Activated CD4-positive, alpha-beta T cell treated with anti-CD3 and anti-CD28 coated beads, Interleukin-2, amount 50 U/mL, for 24 hours (primary cell): ENCODE results near the gene ETFBKMT.
"Not testable (repeated sequence)": the region's sequence is repeated elsewhere in the genome, so short reads cannot be mapped to it uniquely, and the experiment has no call there.

Experiments
- DNase-seq, 2 donors: peaks; one replicate each; pipeline ENCODE4 v3.0.0-alpha.2; 2020; ENCODE audit warnings: low read depth in 1 of 2, low spot score in 1 of 2

ETFBKMT gene

GRCh38 chr12:31655792-31656191 lies 3.7 kb upstream of the ETFBKMT start:
- no peak for DNase-seq

GRCh38 chr12:31658471-31659086 lies 909 bp upstream of the ETFBKMT start:
- DNase-seq = no peak

- no peak for DNase-seq
These were observed 2.8 kb downstream of the ETFBKMT start for GRCh38 chr12:31662176-31662849.

- no peak for DNase-seq
These were observed 4.1 kb downstream of the ETFBKMT start for GRCh38 chr12:31663576-31663975.

GRCh38 chr12:31664038-31664437 lies 4.5 kb downstream of the ETFBKMT start:
- no peak for DNase-seq

- no peak for DNase-seq
These were observed 9.5 kb downstream of the ETFBKMT start for GRCh38 chr12:31669020-31669419.

- not testable (repeated sequence) for DNase-seq
These were observed 10.1 kb downstream of the ETFBKMT start for GRCh38 chr12:31669582-31669981.

GRCh38 chr12:31672521-31672920 lies 13.0 kb downstream of the ETFBKMT start:
- no peak for DNase-seq

- peak; percentile 23 to 65 for DNase-seq
These were observed 22.9 kb downstream of the ETFBKMT start for GRCh38 chr12:31682136-31682962.

- DNase-seq = no peak
These were observed 26.3 kb downstream of the ETFBKMT start for GRCh38 chr12:31685801-31686200.

- DNase-seq = no peak
These were observed 27.6 kb downstream of the ETFBKMT start for GRCh38 chr12:31687101-31687527.

GRCh38 chr12:31689921-31690320 lies 30.4 kb downstream of the ETFBKMT start:
- not testable (repeated sequence) for DNase-seq

GRCh38 chr12:31702047-31702446 lies 42.6 kb downstream of the ETFBKMT start:
- DNase-seq = no peak

GRCh38 chr12:31705621-31706020 lies 46.1 kb downstream of the ETFBKMT start:
- no peak for DNase-seq

- not testable (repeated sequence) for DNase-seq
These were observed 48.6 kb downstream of the ETFBKMT start for GRCh38 chr12:31708118-31708517.

GRCh38 chr12:31710021-31710818 lies 50.7 kb downstream of the ETFBKMT start:
- DNase-seq = no peak

- no peak for DNase-seq
These were observed 53.4 kb downstream of the ETFBKMT start for GRCh38 chr12:31712877-31713276.

- no peak for DNase-seq
These were observed 55.2 kb downstream of the ETFBKMT start for GRCh38 chr12:31714406-31715271.

GRCh38 chr12:31715283-31715825 lies 55.9 kb downstream of the ETFBKMT start:
- no peak for DNase-seq

- DNase-seq = not testable (repeated sequence)
These were observed 57.5 kb downstream of the ETFBKMT start for GRCh38 chr12:31716998-31717397.
